ENCODE data around the gene MIDN.

The MIDN gene

GRCh38 chr19:1277061-1277460, 28.7 kb downstream of the MIDN start:
- H3K4me3 ChIP-seq (ENCODE audit: low read depth, low read length), result no peak overlapping the region
- no peak for DNase-seq
- no peak for TF ChIP-seq CTCF (IDR thresholded peaks at IDR 0.05; ENCODE audit: low read depth, low read length)
- H3K4me1 ChIP-seq, result peaks cover 9% of the 10 kb centered on the region
- H3K27me3 ChIP-seq, result no peaks in the 10 kb centered on the region
- no peaks in the 10 kb centered on the region for H3K9me3 ChIP-seq
- peaks cover 40% of the 10 kb centered on the region for H3K36me3 ChIP-seq

- TF ChIP-seq CTCF (IDR thresholded peaks at IDR 0.05; ENCODE audit: low read depth, low read length), result no peak
- peaks cover 33% of the 10 kb centered on the region for H3K36me3 ChIP-seq
- H3K4me1 ChIP-seq, result peaks cover 9% of the 10 kb centered on the region
These were observed 29.7 kb downstream of the MIDN start for GRCh38 chr19:1278074-1278473.

GRCh38 chr19:1278713-1279660, 30.6 kb downstream of the MIDN start:
- Histone ChIP-seq H3K36me3 (peaks cover 24% of the 10 kb centered on the region), H3K4me3 (ENCODE audit: low read depth, low read length) (no peak overlapping the region), H3K27me3 (no peaks in the 10 kb centered on the region), H3K4me1 (peaks cover 6% of the 10 kb centered on the region), H3K9me3 (no peaks in the 10 kb centered on the region)
- TF ChIP-seq CTCF (IDR thresholded peaks at IDR 0.05; ENCODE audit: low read depth, low read length), result no peak
- no peak for DNase-seq

More at GRCh38 chr19:1278074-1278473, 29.7 kb downstream of the MIDN start:
- no peak overlapping the region for H3K4me3 ChIP-seq (ENCODE audit: low read depth, low read length)
- no peaks in the 10 kb centered on the region for H3K9me3 ChIP-seq
- no peak for DNase-seq
- H3K27me3 ChIP-seq, result no peaks in the 10 kb centered on the region

GRCh38 chr19:1279782-1280341, 31.5 kb downstream of the MIDN start:
- TF ChIP-seq CTCF (IDR thresholded peaks at IDR 0.05; ENCODE audit: low read depth, low read length), result peak; percentile 95
- H3K4me3 ChIP-seq (ENCODE audit: low read depth, low read length), result no peak overlapping the region
- peak; percentile 88 for DNase-seq
- peaks cover 15% of the 10 kb centered on the region for H3K36me3 ChIP-seq
- H3K9me3 ChIP-seq, result no peaks in the 10 kb centered on the region
- H3K4me1 ChIP-seq, result no peaks in the 10 kb centered on the region
- H3K27me3 ChIP-seq, result peaks cover 2% of the 10 kb centered on the region

- no peak overlapping the region for H3K4me3 ChIP-seq (ENCODE audit: low read depth, low read length)
- no peak for TF ChIP-seq CTCF (IDR thresholded peaks at IDR 0.05; ENCODE audit: low read depth, low read length)
- H3K9me3 ChIP-seq, result no peaks in the 10 kb centered on the region
- H3K36me3 ChIP-seq, result peaks cover 12% of the 10 kb centered on the region
- no peak for DNase-seq
- peaks cover 10% of the 10 kb centered on the region for H3K27me3 ChIP-seq
- H3K4me1 ChIP-seq, result no peaks in the 10 kb centered on the region
These were observed 32.5 kb downstream of the MIDN start for GRCh38 chr19:1280636-1281568.

Data from BE2C (cell line).